Keratinocyte (primary cell): ENCODE results near the gene DMRT3. TPM values are rescaled to one million over a fixed set of nuclear protein-coding genes. Genes with fewer than 3 reads are reported as not detected.

Experiments
- DNase-seq: peaks from one replicate; pipeline ENCODE4 v3.0.0-alpha.2; 2011; ENCODE audit warnings: low read depth, missing footprints, low spot score
- FAIRE-seq: peaks from 2 replicates; lab custom pipeline; 2011; peaks lifted over from hg19 to GRCh38; lab: Jason Lieb, UNC
- H2AFZ ChIP-seq: 2 replicates; pipeline ENCODE4 v1.6.0; 2012; ENCODE audit warnings: low read length, control low read depth, inconsistent platforms; ENCODE audit not compliant: control insufficient read depth
- H3K27ac ChIP-seq: 2 replicates; pipeline ENCODE4 v1.5.1; 2011; ENCODE audit warnings: low read length; ENCODE audit not compliant: control insufficient read depth, insufficient read depth
- H3K27me3 ChIP-seq: 3 replicates; pipeline ENCODE4 v1.6.0; 2011; ENCODE audit warnings: low read length; ENCODE audit not compliant: control insufficient read depth, insufficient read depth; ENCODE audit errors: extremely low read depth
- H3K36me3 ChIP-seq, 2 experiments: 2 replicates in 1 of 2; 3 replicates in 1 of 2; pipeline ENCODE4 v1.5.1; 2011; ENCODE audit warnings: low read length in 2 of 2, mild to moderate bottlenecking in 1 of 2; ENCODE audit not compliant: control insufficient read depth in 2 of 2, insufficient read depth in 2 of 2; ENCODE audit errors: extremely low read depth in 1 of 2
- H3K4me1 ChIP-seq: 3 replicates; pipeline ENCODE4 v1.5.1; 2011; ENCODE audit warnings: low read length; ENCODE audit not compliant: control insufficient read depth, insufficient read depth; ENCODE audit errors: extremely low read depth
- H3K4me2 ChIP-seq: 3 replicates; pipeline ENCODE4 v1.6.0; 2011; ENCODE audit warnings: low read depth, low read length; ENCODE audit not compliant: control insufficient read depth, insufficient read depth; ENCODE audit errors: extremely low read depth
- H3K4me3 ChIP-seq, 3 experiments: fragments of 200-600 bp in 1 of 3; sonication (generic) in 1 of 3; 2 replicates in 2 of 3; 3 replicates in 1 of 3; pipeline ENCODE4 v1.5.1; 2011 to 2016; ENCODE audit warnings: low read length in 3 of 3, mild to moderate bottlenecking in 3 of 3, control low read depth in 2 of 3, inconsistent platforms in 1 of 3, low read depth in 1 of 3, mixed read lengths in 1 of 3, mixed run types in 1 of 3, moderate library complexity in 1 of 3; ENCODE audit not compliant: control insufficient read depth in 2 of 3, insufficient read depth in 2 of 3; ENCODE audit errors: extremely low read depth in 1 of 3
- H3K79me2 ChIP-seq: 2 replicates; pipeline ENCODE4 v1.6.0; 2012; ENCODE audit warnings: low read length; ENCODE audit not compliant: control insufficient read depth, insufficient read depth
- H3K9ac ChIP-seq: 3 replicates; pipeline ENCODE4 v1.6.0; 2011; ENCODE audit warnings: low read length; ENCODE audit not compliant: control insufficient read depth, insufficient read depth; ENCODE audit errors: extremely low read depth
- H3K9me1 ChIP-seq: 3 replicates; pipeline ENCODE4 v1.6.0; 2011; ENCODE audit warnings: low read length; ENCODE audit not compliant: control insufficient read depth, insufficient read depth; ENCODE audit errors: extremely low read depth
- H3K9me3 ChIP-seq: 2 replicates; pipeline ENCODE4 v1.5.1; 2012; ENCODE audit warnings: low read depth, low read length; ENCODE audit not compliant: control insufficient read depth
- H4K20me1 ChIP-seq: 3 replicates; pipeline ENCODE4 v1.6.0; 2011; ENCODE audit warnings: low read length; ENCODE audit not compliant: control insufficient read depth, insufficient read depth; ENCODE audit errors: extremely low read depth
- CTCF ChIP-seq, 3 experiments: IDR thresholded peaks in 1 of 3; conservative IDR thresholded peaks in 1 of 3; optimal IDR thresholded peaks in 1 of 3; 2 replicates in 2 of 3; 3 replicates in 1 of 3; pipeline versions ENCODE3 to v1.5.1; 2011; ENCODE audit warnings: low read length in 3 of 3, mild to moderate bottlenecking in 3 of 3, moderate library complexity in 2 of 3, control low read depth in 1 of 3, inconsistent platforms in 1 of 3; ENCODE audit not compliant: insufficient read depth in 2 of 3; ENCODE audit errors: extremely low read depth in 1 of 3
- EZH2 ChIP-seq: IDR thresholded peaks from one replicate; pipeline ENCODE4 v1.6.1; 2012; ENCODE audit warnings: inconsistent platforms, mild to moderate bottlenecking, low read length, moderate library complexity
- dilution Hi-C: fragments of 300-500 bp; cut with MboI; formaldehyde crosslinking; loops from one replicate; pipeline ENCODE4 v1.7.0; 2020; ENCODE audit warnings: low sequenced_read_pairs; ENCODE audit not compliant: extremely low pct_ligation_motif_present
- polyA plus RNA-seq, 5 experiments: library from polyadenylated mRNA; depleted of rRNA in 3 of 5; stranded (reverse) in 3 of 5; stranded (forward) in 1 of 5; unstranded in 1 of 5; fragments of >200 nt; gene quantifications; 1 replicate in 1 of 5; 2 replicates in 3 of 5; 3 replicates in 1 of 5; pipeline versions ENCODE4 v1.2.1 to v1.2.3, GENCODE V29; 2011 to 2012; ENCODE audit warnings: missing spikeins in 2 of 5, low read depth in 1 of 5, low replicate concordance in 1 of 5

The DMRT3 gene
- polyA plus RNA-seq, 1 donor (not counting 4 experiments of a cell fraction or from before 2014, with no cell fraction given), result not detected

GRCh38 chr9:976943-977837 lies 735 bp downstream of the DMRT3 start:
- peaks cover 3% of the 10 kb centered on the region for H3K9me3 ChIP-seq
- H2AFZ ChIP-seq, result no peak overlapping the region
- H4K20me1 ChIP-seq, result no peaks in the 10 kb centered on the region
- H3K27ac ChIP-seq, result no peak overlapping the region
- DNase-seq (no peak), FAIRE-seq (no peak)
- no peaks in the 10 kb centered on the region for H3K9me1 ChIP-seq
- no peaks in the 10 kb centered on the region for H3K4me1 ChIP-seq
- no peak for TF ChIP-seq CTCF (optimal IDR thresholded peaks at IDR 0.05 in 1 of 3, IDR thresholded peaks at IDR 0.05 in 1 of 3, conservative IDR thresholded peaks at IDR 0.05 in 1 of 3; ENCODE audit: extremely low read depth in 1 of 3, insufficient read depth in 2 of 3, low read length in 3 of 3)
- peak; percentile 90 for TF ChIP-seq EZH2
- H3K79me2 ChIP-seq, result no peaks in the 10 kb centered on the region
- H3K4me2 ChIP-seq, result peak overlapping the region; percentile 2
- dilution Hi-C loops, result no loop called here
- no peak overlapping the region for H3K9ac ChIP-seq
- H3K4me3 ChIP-seq, result no peak overlapping the region
- H3K36me3 ChIP-seq, result no peaks in the 10 kb centered on the region
- H3K27me3 ChIP-seq, result peaks cover 92% of the 10 kb centered on the region

DNA sequence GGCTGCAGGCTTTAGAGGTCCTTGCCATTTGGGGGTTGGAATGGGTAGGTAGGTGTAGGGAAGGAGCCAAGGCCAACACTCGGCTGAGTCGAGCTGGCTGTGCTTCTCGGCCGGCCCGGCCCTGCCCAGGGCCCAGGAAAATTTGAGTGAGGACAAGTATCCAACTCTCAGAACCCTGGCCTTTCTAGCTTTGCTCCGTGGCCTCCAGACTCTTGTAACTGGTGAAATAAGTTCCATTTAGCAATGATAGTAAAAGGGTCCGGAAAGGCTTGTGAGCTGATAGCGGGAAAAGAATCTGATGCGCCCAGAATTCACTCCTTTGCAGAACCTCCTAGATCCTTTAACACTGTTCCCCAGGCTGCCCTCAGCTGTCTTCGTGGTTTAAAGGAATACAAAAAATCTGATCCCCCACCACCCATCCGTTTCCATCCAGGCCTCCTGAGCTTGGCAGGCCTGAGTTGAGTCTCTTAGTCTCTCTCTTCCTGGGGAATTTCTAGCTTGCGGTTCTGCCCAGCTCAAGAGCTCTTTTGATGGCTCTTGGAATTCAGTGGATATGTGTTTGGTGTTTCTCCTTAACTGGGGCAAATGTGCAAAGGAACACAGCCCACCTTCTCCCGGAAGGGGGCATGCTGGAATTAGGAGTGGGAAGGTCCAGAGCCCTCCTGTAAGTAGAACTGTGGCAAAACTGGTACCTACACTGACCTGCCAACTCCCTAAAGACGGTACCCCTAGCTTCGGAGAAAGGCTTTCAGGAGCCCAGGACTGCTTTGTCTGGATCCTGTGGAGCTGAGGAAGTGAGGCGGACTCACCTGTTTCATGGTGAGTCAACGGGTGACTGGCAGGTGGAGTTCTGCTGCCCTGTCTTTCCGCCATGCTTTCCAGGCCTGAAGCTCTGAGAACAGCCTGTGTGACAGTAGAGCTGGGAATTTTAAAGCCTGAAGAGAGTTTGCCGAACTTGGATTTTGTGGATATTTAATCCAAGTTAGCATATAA lies 1.7 kb downstream of the DMRT3 start:
- Histone ChIP-seq H3K4me3 (no peak overlapping the region), H3K27ac (no peak overlapping the region)

More for the DNA sequence above, 1.7 kb downstream of the DMRT3 start:
- H3K9me3 ChIP-seq, result no peaks in the 10 kb centered on the region
- no peak for TF ChIP-seq CTCF (optimal IDR thresholded peaks at IDR 0.05 in 1 of 3, IDR thresholded peaks at IDR 0.05 in 1 of 3, conservative IDR thresholded peaks at IDR 0.05 in 1 of 3; ENCODE audit: extremely low read depth in 1 of 3, insufficient read depth in 2 of 3, low read length in 3 of 3)
- TF ChIP-seq EZH2, result peak; percentile 21
- H2AFZ ChIP-seq, result no peak overlapping the region
- H3K9me1 ChIP-seq, result no peaks in the 10 kb centered on the region
- no peaks in the 10 kb centered on the region for H4K20me1 ChIP-seq
- H3K36me3 ChIP-seq, result no peaks in the 10 kb centered on the region
- H3K4me2 ChIP-seq, result no peak overlapping the region
- H3K9ac ChIP-seq, result no peak overlapping the region
- H3K27me3 ChIP-seq, result peaks cover 90% of the 10 kb centered on the region
- H3K4me1 ChIP-seq, result no peaks in the 10 kb centered on the region
- FAIRE-seq, result no peak
- dilution Hi-C loops, result no loop called here
- H3K79me2 ChIP-seq, result no peaks in the 10 kb centered on the region
- no peak for DNase-seq
